ENCODE measurements around the gene ASTN2. TPM values are rescaled to one million over a fixed set of nuclear protein-coding genes. Genes with fewer than 3 reads are reported as not detected.

Gene ASTN2
- total and polyA plus RNA-seq, 3 donors from 2014 or later = 55.7 to 157 (median 117) TPM

DNA sequence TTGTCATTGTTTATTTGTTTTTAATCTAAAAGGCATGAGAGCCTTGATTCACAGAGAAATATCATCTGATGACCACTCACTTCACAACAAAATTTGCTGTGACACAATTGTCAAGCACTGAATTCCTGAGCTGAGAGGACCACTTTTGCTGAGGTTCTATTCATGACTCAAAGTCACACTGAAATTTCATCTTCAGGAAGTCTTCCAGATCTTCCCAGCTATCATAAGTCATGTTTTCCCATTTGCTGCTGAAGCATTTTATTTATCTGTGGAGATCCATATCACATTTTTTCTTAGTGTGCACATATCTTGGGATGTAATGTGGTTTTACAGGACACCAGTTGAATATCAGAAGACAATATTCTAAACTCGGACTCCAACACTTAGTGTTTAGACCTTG is 982.8 kb downstream of the ASTN2 start:
- H3K4me1 ChIP-seq = peaks cover 6% of the 10 kb centered on the region
- H3K27me3 ChIP-seq = no peaks in the 10 kb centered on the region
- WGBS, 2 donors = 92 to 96% methylated on average over 1 of the region's 1 CpG
- H3K4me3 ChIP-seq = no peak overlapping the region
- no peaks in the 10 kb centered on the region for H3K9me3 ChIP-seq
- intact Hi-C loops (cut with DNase I; ENCODE audit: low total_unique reads) = no loop called here
- TF ChIP-seq POLR2A (IDR thresholded peaks at IDR 0.05) = no peak
- TF ChIP-seq, protein P1, sequence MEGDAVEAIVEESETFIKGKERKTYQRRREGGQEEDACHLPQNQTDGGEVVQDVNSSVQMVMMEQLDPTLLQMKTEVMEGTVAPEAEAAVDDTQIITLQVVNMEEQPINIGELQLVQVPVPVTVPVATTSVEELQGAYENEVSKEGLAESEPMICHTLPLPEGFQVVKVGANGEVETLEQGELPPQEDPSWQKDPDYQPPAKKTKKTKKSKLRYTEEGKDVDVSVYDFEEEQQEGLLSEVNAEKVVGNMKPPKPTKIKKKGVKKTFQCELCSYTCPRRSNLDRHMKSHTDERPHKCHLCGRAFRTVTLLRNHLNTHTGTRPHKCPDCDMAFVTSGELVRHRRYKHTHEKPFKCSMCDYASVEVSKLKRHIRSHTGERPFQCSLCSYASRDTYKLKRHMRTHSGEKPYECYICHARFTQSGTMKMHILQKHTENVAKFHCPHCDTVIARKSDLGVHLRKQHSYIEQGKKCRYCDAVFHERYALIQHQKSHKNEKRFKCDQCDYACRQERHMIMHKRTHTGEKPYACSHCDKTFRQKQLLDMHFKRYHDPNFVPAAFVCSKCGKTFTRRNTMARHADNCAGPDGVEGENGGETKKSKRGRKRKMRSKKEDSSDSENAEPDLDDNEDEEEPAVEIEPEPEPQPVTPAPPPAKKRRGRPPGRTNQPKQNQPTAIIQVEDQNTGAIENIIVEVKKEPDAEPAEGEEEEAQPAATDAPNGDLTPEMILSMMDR (IDR thresholded peaks at IDR 0.05) = no peak
- no peak for DNase-seq
- no peaks in the 10 kb centered on the region for H3K36me3 ChIP-seq (ENCODE audit: low read depth, missing control alignments)
- no peak overlapping the region for H3K27ac ChIP-seq

DNA sequence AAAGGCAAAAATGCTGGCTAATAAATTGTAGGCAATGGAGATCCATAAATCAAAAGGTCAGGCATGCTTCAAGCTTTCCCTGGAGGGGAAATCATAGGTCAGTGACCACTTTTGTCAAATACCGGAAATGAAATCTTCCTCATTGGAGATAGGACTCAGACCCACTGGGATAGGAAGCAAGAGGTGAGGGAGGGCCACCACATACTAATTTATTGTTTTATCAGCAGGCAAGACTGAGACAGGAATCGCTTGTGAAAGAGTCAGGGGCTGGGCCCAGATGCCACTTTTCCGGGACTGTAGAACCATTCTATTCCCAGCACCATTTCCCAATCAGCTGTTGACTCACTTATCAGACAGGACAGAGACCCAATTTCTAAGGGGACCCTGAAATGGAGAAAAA is 984.0 kb downstream of the ASTN2 start:
- H3K4me3 ChIP-seq = no peak overlapping the region
- peaks cover 4% of the 10 kb centered on the region for H3K4me1 ChIP-seq
- no peaks in the 10 kb centered on the region for H3K36me3 ChIP-seq (ENCODE audit: low read depth, missing control alignments)
- intact Hi-C loops (cut with DNase I; ENCODE audit: low total_unique reads) = no loop called here
- TF ChIP-seq, protein P1 (IDR thresholded peaks at IDR 0.05) = no peak
- TF ChIP-seq POLR2A (IDR thresholded peaks at IDR 0.05) = no peak
- no peak overlapping the region for H3K27ac ChIP-seq
- DNase-seq = no peak
- no peaks in the 10 kb centered on the region for H3K9me3 ChIP-seq
- 82 to 84% methylated on average over 3 of the region's 3 CpGs for WGBS, 2 donors
- H3K27me3 ChIP-seq = no peaks in the 10 kb centered on the region

DNA sequence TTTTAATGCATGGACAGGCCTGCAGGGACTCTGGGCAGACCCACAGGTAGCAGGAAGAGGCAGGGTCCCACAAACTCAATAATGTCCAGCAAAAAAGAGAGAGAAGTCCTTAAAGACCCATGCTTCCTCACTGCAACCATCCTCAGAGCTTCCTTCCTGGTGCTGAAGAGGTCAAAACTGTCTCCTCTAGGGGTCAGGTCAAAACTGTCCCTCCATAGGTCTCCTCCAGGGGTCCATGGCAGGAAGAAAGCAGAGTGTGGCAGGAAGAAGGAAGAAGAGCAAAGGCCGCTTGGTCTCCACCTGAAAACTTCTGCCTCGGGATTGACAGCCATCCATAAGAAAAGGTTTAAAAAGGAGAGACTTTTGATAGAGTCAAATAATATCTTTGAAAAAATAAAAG is 989.6 kb downstream of the ASTN2 start:
- H3K4me1 ChIP-seq = no peaks in the 10 kb centered on the region
- H3K27me3 ChIP-seq = no peaks in the 10 kb centered on the region
- no peaks in the 10 kb centered on the region for H3K36me3 ChIP-seq (ENCODE audit: low read depth, missing control alignments)
- no peak overlapping the region for H3K27ac ChIP-seq
- H3K4me3 ChIP-seq = no peak overlapping the region
- no peaks in the 10 kb centered on the region for H3K9me3 ChIP-seq
- no peak for DNase-seq
- WGBS, 2 donors = 68 to 97% methylated on average over 2 of the region's 2 CpGs
- TF ChIP-seq, protein P1 (IDR thresholded peaks at IDR 0.05) = no peak
- TF ChIP-seq POLR2A (IDR thresholded peaks at IDR 0.05) = no peak
- intact Hi-C loops (cut with DNase I; ENCODE audit: low total_unique reads) = no loop called here

DNA sequence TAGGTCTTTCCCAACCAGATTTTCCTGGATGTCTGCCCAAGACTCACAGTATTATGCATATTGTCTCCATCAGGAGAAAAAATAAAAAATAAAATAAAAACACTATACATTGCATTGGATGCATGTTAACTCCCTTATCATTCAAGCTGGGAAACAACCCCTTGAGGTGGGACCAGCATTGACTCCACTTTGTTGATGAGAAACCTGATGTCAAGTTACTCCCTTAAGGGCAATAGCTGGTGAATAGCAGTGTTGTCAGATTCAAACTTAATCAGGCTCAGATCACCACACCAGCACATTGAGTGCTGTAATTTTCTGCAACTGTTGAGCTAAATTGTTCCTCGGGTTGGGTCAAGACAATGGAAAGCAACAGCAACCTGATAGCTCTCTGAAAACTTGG is 991.7 kb downstream of the ASTN2 start:
- TF ChIP-seq POLR2A (IDR thresholded peaks at IDR 0.05) = no peak
- TF ChIP-seq, protein P1 (IDR thresholded peaks at IDR 0.05) = no peak
- Histone ChIP-seq H3K27me3 (no peaks in the 10 kb centered on the region), H3K27ac (no peak overlapping the region), H3K4me1 (no peaks in the 10 kb centered on the region), H3K36me3 (ENCODE audit: low read depth, missing control alignments) (no peaks in the 10 kb centered on the region), H3K4me3 (no peak overlapping the region), H3K9me3 (no peaks in the 10 kb centered on the region)
- intact Hi-C loops (cut with DNase I; ENCODE audit: low total_unique reads) = no loop called here
- WGBS, 2 donors = 55 to 59% methylated on average over 1 of the region's 1 CpG
- DNase-seq = no peak

DNA sequence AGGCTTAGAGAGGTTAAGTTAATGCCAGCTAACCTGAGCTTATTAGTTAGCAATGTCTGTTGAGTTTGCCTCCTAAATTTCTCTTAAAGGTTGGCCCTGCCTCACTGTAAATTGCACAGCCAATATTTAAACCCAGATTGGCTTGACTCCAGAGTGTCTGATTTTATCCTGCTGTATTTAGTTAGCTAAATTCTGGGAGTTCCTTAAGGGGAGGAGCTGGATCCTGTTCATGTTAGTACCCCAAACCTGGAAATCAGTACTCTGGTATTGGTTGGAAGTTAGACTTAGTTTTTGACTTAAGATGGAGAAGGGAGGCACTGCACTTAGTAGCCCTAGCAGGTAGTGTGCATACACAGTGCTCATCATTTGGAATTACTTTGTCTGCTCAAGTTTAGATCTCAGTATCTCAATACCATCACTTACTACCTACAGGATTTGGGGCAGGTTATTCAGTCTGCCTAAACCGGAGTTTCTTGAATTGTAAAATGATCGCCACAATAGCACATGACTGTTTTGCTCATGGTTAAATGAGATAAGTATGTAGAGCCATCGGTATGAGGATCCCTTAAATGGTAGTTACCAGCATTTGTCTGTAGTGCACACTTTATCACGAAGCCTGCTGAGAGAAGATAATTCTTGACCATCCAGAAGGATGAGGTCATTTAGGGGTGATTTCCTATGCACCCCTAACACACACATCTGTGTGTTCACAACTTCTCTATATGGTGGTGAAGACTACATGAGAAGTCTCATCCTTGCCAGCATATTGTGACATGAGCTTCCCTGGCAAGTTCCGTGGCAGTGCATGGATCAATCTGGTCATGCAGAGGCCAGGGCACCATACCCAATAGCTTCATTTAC is 992.5 kb downstream of the ASTN2 start:
- 93 to 97% methylated on average over 5 of the region's 5 CpGs for WGBS, 2 donors
- TF ChIP-seq POLR2A (IDR thresholded peaks at IDR 0.05) = no peak
- TF ChIP-seq, protein P1 (IDR thresholded peaks at IDR 0.05) = no peak
- intact Hi-C loops (cut with DNase I; ENCODE audit: low total_unique reads) = no loop called here

More for the DNA sequence above, 992.5 kb downstream of the ASTN2 start:
- H3K36me3 ChIP-seq (ENCODE audit: low read depth, missing control alignments) = no peaks in the 10 kb centered on the region
- DNase-seq = no peak
- H3K9me3 ChIP-seq = no peaks in the 10 kb centered on the region
- no peak overlapping the region for H3K27ac ChIP-seq
- no peaks in the 10 kb centered on the region for H3K4me1 ChIP-seq
- no peak overlapping the region for H3K4me3 ChIP-seq
- H3K27me3 ChIP-seq = no peaks in the 10 kb centered on the region

Measured in testis (tissue), 3 donors.